ENCODE data around the gene MPST.

Gene MPST

GRCh38 chr22:37024339-37025157 is 5.0 kb downstream of the MPST start:
- DNase-seq, result no peak

GRCh38 chr22:37025500-37026070 is 6.0 kb downstream of the MPST start:
- DNase-seq, result no peak

- no peak for DNase-seq
These were observed 6.8 kb downstream of the MPST start for GRCh38 chr22:37026325-37026724.

GRCh38 chr22:37027556-37027955 is 8.0 kb downstream of the MPST start:
- DNase-seq, result no peak

- DNase-seq, result no peak
These were observed 9.4 kb downstream of the MPST start for GRCh38 chr22:37028692-37029674.

- DNase-seq, result no peak
These were observed 11.2 kb downstream of the MPST start for GRCh38 chr22:37030560-37031281.

- DNase-seq, result no peak
These were observed 12.6 kb downstream of the MPST start for GRCh38 chr22:37032134-37032534.

GRCh38 chr22:37032535-37033460 is 13.3 kb downstream of the MPST start:
- no peak for DNase-seq

GRCh38 chr22:37033605-37034430 is 14.3 kb downstream of the MPST start:
- no peak for DNase-seq

GRCh38 chr22:37036655-37037377 is 17.3 kb downstream of the MPST start:
- DNase-seq, result no peak

GRCh38 chr22:37037669-37038068 is 18.1 kb downstream of the MPST start:
- DNase-seq, result no peak

- no peak for DNase-seq
These were observed 19.9 kb downstream of the MPST start for GRCh38 chr22:37039466-37039865.

- no peak for DNase-seq
These were observed 23.8 kb downstream of the MPST start for GRCh38 chr22:37043209-37043827.

GRCh38 chr22:37043828-37044538 is 24.4 kb downstream of the MPST start:
- DNase-seq, result peak; percentile 27

GRCh38 chr22:37044634-37045625 is 25.4 kb downstream of the MPST start:
- DNase-seq, result no peak

GRCh38 chr22:37045958-37046357 is 26.4 kb downstream of the MPST start:
- DNase-seq, result no peak

- no peak for DNase-seq
These were observed 27.0 kb downstream of the MPST start for GRCh38 chr22:37046589-37046988.

Data from activated CD4-positive, alpha-beta T cell treated with anti-CD3 and anti-CD28 coated beads, Interleukin-2, amount 50 U/mL, for 1 hour (primary cell).